ENCODE measurements around the gene CFL1. TPM values are rescaled to one million over a fixed set of nuclear protein-coding genes. Genes with fewer than 3 reads are reported as not detected.

Gene CFL1
- total RNA-seq, 2 donors from 2014 or later: 365 to 493 TPM

- Histone ChIP-seq H3K9me3 (no peaks in the 10 kb centered on the region), H3K4me3 (peak overlapping the region; percentile 64 to 73), H3K4me1 (peaks cover 0 to 54% of the 10 kb centered on the region in 2 donors), H3K27me3 (no peaks in the 10 kb centered on the region), H3K27ac (peak overlapping the region in 1 of 2 donors; percentile 100), H3K36me3 (peaks cover 30% of the 10 kb centered on the region)
- TF ChIP-seq CTCF (IDR thresholded peaks at IDR 0.05): no peak
- no peak for DNase-seq (ENCODE audit: low spot score)
Observed at GRCh38 chr11:65886826-65887722, 29.1 kb upstream of the CFL1 start.

GRCh38 chr11:65885808-65886536, 28.0 kb upstream of the CFL1 start:
- no peak overlapping the region for H3K27ac ChIP-seq
- H3K9me3 ChIP-seq: no peaks in the 10 kb centered on the region
- no peak for TF ChIP-seq CTCF (IDR thresholded peaks at IDR 0.05)
- peaks cover 30% of the 10 kb centered on the region for H3K36me3 ChIP-seq
- H3K27me3 ChIP-seq: no peaks in the 10 kb centered on the region
- H3K4me3 ChIP-seq: no peak overlapping the region
- peaks cover 0 to 43% of the 10 kb centered on the region in 2 donors for H3K4me1 ChIP-seq
- DNase-seq (ENCODE audit: low spot score): no peak

GRCh38 chr11:65885231-65885630, 27.3 kb upstream of the CFL1 start:
- Histone ChIP-seq H3K4me1 (peaks cover 0 to 43% of the 10 kb centered on the region in 2 donors), H3K27ac (peak overlapping the region in 1 of 2 donors; percentile 33), H3K4me3 (no peak overlapping the region), H3K36me3 (peaks cover 30% of the 10 kb centered on the region), H3K9me3 (no peaks in the 10 kb centered on the region), H3K27me3 (no peaks in the 10 kb centered on the region)
- DNase-seq (ENCODE audit: low spot score): no peak
- TF ChIP-seq CTCF (IDR thresholded peaks at IDR 0.05): no peak

GRCh38 chr11:65884716-65885092, 26.7 kb upstream of the CFL1 start:
- no peaks in the 10 kb centered on the region for H3K9me3 ChIP-seq
- no peak overlapping the region for H3K4me3 ChIP-seq
- peaks cover 0 to 38% of the 10 kb centered on the region in 2 donors for H3K4me1 ChIP-seq
- H3K36me3 ChIP-seq: peaks cover 30% of the 10 kb centered on the region
- H3K27ac ChIP-seq: peak overlapping the region; percentile 22 to 33
- no peak for DNase-seq (ENCODE audit: low spot score)
- TF ChIP-seq CTCF (IDR thresholded peaks at IDR 0.05): peak; percentile 96 to 98
- no peaks in the 10 kb centered on the region for H3K27me3 ChIP-seq

DNA sequence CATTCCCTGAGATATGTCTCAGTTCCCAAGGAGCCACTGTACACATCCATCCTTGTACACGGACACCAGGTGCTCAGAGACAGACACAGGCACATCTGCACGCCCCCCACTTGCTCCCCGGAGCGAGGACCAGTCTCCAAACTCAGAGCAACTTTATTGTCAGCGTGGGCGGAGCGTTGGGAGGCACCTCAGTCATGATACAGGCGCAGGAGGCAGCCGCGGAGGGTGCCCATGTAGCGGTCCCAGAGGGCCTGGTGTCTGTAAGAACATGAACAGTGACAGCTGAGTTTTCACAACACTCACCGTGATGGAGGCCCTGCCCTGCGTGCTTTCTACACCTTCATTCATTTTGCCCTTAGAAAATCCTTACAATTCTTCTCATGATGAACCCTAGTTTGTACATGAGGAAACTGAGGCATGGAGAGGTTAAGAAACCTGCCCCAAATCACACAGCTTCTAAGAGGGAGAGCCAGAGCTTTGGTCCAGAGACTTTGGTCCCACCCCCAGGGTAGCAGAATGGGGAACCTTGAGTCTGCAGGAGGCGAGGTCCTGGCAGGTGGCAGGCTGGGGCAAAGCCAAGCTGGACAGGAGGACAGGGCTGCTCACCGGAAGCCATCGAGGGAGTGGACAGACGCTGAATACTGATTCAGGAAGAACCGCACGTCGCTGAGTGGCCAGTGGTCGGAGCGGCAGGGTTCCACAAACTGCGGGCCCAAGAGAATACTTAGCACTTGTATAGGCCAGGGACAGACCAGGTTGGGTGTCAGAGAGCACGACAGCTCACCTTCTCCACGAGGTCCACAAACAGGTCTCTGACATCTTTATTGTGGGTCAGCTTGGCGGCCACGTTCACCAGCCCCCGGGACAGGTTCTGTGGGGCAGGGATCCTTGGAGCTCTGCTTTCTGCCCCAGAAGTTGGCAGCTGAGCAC, 26.1 kb upstream of the CFL1 start:
- Histone ChIP-seq H3K4me1 (peaks cover 0 to 31% of the 10 kb centered on the region in 2 donors), H3K36me3 (peaks cover 30% of the 10 kb centered on the region), H3K27ac (no peak overlapping the region)

More for the DNA sequence above, 26.1 kb upstream of the CFL1 start:
- Histone ChIP-seq H3K9me3 (no peaks in the 10 kb centered on the region), H3K27me3 (no peaks in the 10 kb centered on the region), H3K4me3 (no peak overlapping the region)
- no peak for TF ChIP-seq CTCF (IDR thresholded peaks at IDR 0.05)
- DNase-seq (ENCODE audit: low spot score): no peak
